Lung (tissue), 12 donors: ENCODE measurements around the gene GRM8. TPM values are rescaled to one million over a fixed set of nuclear protein-coding genes. Genes with fewer than 3 reads are reported as not detected.
"Not testable (repeated sequence)": the region's sequence is repeated elsewhere in the genome, so short reads cannot be mapped to it uniquely, and the experiment has no call there.

Source experiments
- ATAC-seq: fragments of 200-7000 bp; cut with Tn5 transposase; one replicate; pipeline ENCODE4 v1.9.1; 2020; ENCODE audit warnings: moderate number of reproducible peaks; ENCODE audit not compliant: insufficient read depth, low FRiP score
- DNase-seq, 3 donors: peaks; one replicate each; pipeline ENCODE4 v3.0.0-alpha.2; 2013 to 2017
- H3K27ac ChIP-seq, 2 donors: one replicate each; pipeline ENCODE4 v1.5.1; 2013; ENCODE audit warnings: mild to moderate bottlenecking in 2 of 2, moderate library complexity in 2 of 2, control low read depth in 1 of 2, inconsistent platforms in 1 of 2, low read depth in 1 of 2, low read length in 1 of 2
- H3K27me3 ChIP-seq, 3 donors: one replicate each; pipeline ENCODE4 v1.5.1; 2013; ENCODE audit warnings: low read length in 2 of 3; ENCODE audit not compliant: control insufficient read depth in 3 of 3, insufficient read depth in 3 of 3
- H3K36me3 ChIP-seq, 4 donors: one replicate each; pipeline ENCODE4 v1.5.1; 2013; ENCODE audit warnings: low read length in 4 of 4, mild to moderate bottlenecking in 1 of 4, moderate library complexity in 1 of 4; ENCODE audit not compliant: control insufficient read depth in 4 of 4, insufficient read depth in 4 of 4
- H3K4me1 ChIP-seq, 5 donors: one replicate each; pipeline ENCODE4 v1.5.1; 2013; ENCODE audit warnings: low read length in 5 of 5, mild to moderate bottlenecking in 2 of 5, moderate library complexity in 1 of 5; ENCODE audit not compliant: control insufficient read depth in 5 of 5, insufficient read depth in 5 of 5
- H3K4me3 ChIP-seq: one replicate; pipeline ENCODE4 v1.5.1; 2013; ENCODE audit warnings: mild to moderate bottlenecking, control low read depth, moderate library complexity
- H3K9ac ChIP-seq, 2 donors: one replicate each; pipeline ENCODE4 v1.5.1; 2013; ENCODE audit warnings: low read length in 2 of 2, control low read depth in 1 of 2; ENCODE audit not compliant: insufficient read depth in 1 of 2
- H3K9me3 ChIP-seq, 4 donors: one replicate each; pipeline ENCODE4 v1.5.1; 2013; ENCODE audit warnings: low read length in 3 of 4, mild to moderate bottlenecking in 1 of 4, moderate library complexity in 1 of 4; ENCODE audit not compliant: control insufficient read depth in 4 of 4, insufficient read depth in 3 of 4
- CTCF ChIP-seq: IDR thresholded peaks from 2 replicates; pipeline ENCODE4 v1.5.1; 2012; ENCODE audit warnings: mild to moderate bottlenecking; ENCODE audit errors: control extremely low read depth, extremely low read depth
- WGBS, 2 donors: extraction: QIAGEN DNeasy Blood & Tissue Kit; methylation state at CpG; one replicate each; pipeline ENCODE4 v1.1.7; 2013; 5-methylcytosine and 5-hydroxymethylcytosine counted together
- polyA plus RNA-seq, 2 donors: library from polyadenylated mRNA; stranded (reverse); fragments of 200-250 nt; gene quantifications; one replicate each; pipeline ENCODE4 v1.2.1, GENCODE V29; 2013
- total RNA-seq, 2 donors: library from RNA; depleted of rRNA in 1 of 2; stranded (reverse); fragments of >200 nt in 1 of 2; gene quantifications; one replicate each; pipeline ENCODE4 v1.2.1, GENCODE V29; 2014 to 2021
- donor health status: control.
- donor health status: control.
- donor health status: Bipolar disorder and iron deficiency.
- donor health status: healthy.
- donor health status: DM: yes; HTN: yes; CAD: no.

Gene GRM8
- total and polyA plus RNA-seq, 4 donors = 0.01 to 0.83 (median 0.24) TPM; not detected in 1

GRCh38 chr7:126930166-126930565, 322.6 kb downstream of the GRM8 start:
- 73 to 76% methylated on average over 2 of the region's 2 CpGs for WGBS, 2 donors

DNA sequence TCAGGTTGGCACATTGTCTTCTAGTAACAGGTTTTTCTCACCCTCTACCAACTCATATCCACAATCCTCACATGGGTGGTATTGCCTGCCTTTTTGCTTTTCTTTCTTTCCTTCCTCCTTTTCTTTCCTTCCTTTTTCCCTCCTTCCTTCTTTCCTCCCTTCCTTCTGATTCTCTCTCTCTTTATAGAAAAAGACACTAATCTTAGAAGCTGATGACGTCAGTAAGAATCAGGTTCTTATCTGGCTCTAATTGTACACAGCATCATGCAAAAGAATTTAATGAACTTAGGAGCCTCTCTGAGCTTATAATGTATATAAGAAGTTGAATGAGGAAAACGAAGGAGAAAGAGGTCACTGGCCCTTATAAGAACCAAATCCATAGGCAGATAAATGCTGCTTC, 328.3 kb downstream of the GRM8 start:
- WGBS, 2 donors = 63 to 66% methylated on average over 2 of the region's 2 CpGs
- H3K9ac ChIP-seq = no peak overlapping the region
- no peaks in the 10 kb centered on the region for H3K27me3 ChIP-seq
- H3K27ac ChIP-seq = no peak overlapping the region
- TF ChIP-seq CTCF = no peak
- no peaks in the 10 kb centered on the region for H3K9me3 ChIP-seq
- DNase-seq = no peak
- no peak overlapping the region for H3K4me3 ChIP-seq
- no peaks in the 10 kb centered on the region for H3K36me3 ChIP-seq
- no peaks in the 10 kb centered on the region for H3K4me1 ChIP-seq
- no peak for ATAC-seq

More at GRCh38 chr7:126930166-126930565, 322.6 kb downstream of the GRM8 start:
- DNase-seq (no peak), ATAC-seq (no peak)
- no peaks in the 10 kb centered on the region for H3K9me3 ChIP-seq
- H3K4me1 ChIP-seq = no peaks in the 10 kb centered on the region
- H3K4me3 ChIP-seq = no peak overlapping the region
- no peaks in the 10 kb centered on the region for H3K36me3 ChIP-seq
- H3K27ac ChIP-seq = no peak overlapping the region
- no peaks in the 10 kb centered on the region for H3K27me3 ChIP-seq
- H3K9ac ChIP-seq = no peak overlapping the region
- no peak for TF ChIP-seq CTCF

DNA sequence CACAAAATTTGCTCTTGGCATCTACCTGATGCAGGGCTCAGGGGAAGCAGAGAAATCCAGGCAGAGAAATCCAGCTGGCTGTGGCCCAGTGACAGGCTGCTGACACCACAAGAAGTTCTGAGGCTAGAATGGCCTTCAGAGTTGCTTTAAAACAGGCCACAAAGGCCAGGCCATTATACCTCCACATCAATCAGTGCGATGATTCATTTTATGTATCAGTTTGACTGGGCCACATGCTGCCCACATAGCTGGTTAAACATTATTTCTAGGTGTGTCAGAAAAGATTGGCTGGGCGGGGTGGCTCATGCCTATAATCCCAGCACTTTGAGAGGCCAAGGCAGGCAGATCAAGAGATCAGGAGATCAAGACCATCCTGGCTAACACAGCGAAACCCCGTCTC, 341.1 kb downstream of the GRM8 start:
- not testable (repeated sequence) for DNase-seq, ATAC-seq, H3K36me3 ChIP-seq, H3K27me3 ChIP-seq, H3K9me3 ChIP-seq, H3K27ac ChIP-seq, H3K4me1 ChIP-seq, H3K9ac ChIP-seq, H3K4me3 ChIP-seq
- 89 to 96% methylated on average over 4 of the region's 4 CpGs for WGBS, 2 donors

DNA sequence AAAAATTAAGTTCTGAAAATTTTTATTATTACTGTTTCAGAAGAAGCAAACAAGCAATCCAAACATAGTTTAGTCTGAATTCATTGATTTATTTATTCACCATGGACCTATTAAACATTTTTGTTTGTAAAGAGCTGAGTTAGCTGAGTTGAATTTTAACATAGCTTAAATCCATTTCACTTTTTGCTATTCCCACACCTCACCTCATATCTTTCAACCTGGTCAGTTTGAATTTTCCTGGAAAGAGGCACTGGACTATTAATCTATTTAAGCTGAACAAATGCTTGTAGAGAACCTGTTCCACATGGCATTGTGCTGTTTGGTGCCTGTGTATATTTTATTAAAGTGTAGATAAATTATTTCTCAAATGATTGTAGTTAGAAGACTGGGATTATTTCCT, 344.2 kb downstream of the GRM8 start:
- not testable (repeated sequence) for DNase-seq, H3K9ac ChIP-seq, H3K4me3 ChIP-seq, H3K27ac ChIP-seq, H3K4me1 ChIP-seq, ATAC-seq, H3K9me3 ChIP-seq, H3K36me3 ChIP-seq, H3K27me3 ChIP-seq

- DNase-seq, ATAC-seq, H3K27me3 ChIP-seq, H3K36me3 ChIP-seq, H3K27ac ChIP-seq, H3K4me1 ChIP-seq, H3K4me3 ChIP-seq, H3K9ac ChIP-seq, H3K9me3 ChIP-seq: not testable (repeated sequence)
- WGBS, 2 donors = 88 to 94% methylated on average over 6 of the region's 6 CpGs
Measured at GRCh38 chr7:126907657-126908056, 345.1 kb downstream of the GRM8 start.

DNA sequence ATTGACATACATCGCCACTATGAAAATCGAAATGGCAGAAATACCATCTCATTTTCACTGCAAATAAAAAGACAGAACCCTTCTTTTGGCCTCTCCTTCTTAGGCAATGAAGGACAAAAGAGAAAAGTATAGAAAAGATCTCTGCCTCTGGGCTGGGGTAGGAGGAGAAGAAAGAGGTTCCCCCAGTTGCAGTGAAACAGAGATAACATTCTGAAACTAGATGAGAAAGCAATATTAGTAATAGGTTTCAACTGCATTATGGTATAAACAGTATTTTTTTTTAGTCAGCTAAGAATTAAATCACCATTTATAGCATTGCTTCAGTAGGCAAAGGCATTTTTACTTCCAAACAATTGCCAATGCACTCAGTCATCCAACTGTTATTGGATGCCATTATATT, 347.5 kb downstream of the GRM8 start:
- H3K4me3 ChIP-seq, H3K27me3 ChIP-seq, ATAC-seq, H3K9me3 ChIP-seq, H3K36me3 ChIP-seq, DNase-seq, H3K4me1 ChIP-seq, H3K27ac ChIP-seq, H3K9ac ChIP-seq: not testable (repeated sequence)
- 84 to 87% methylated on average over 2 of the region's 2 CpGs for WGBS, 2 donors

GRCh38 chr7:126901041-126901765, 351.5 kb downstream of the GRM8 start:
- ATAC-seq, H3K27me3 ChIP-seq: not testable (repeated sequence)
- 46 to 64% methylated on average over 6 of the region's 6 CpGs for WGBS, 2 donors

More at GRCh38 chr7:126901041-126901765, 351.5 kb downstream of the GRM8 start:
- H3K9me3 ChIP-seq, H3K27ac ChIP-seq, H3K4me3 ChIP-seq, H3K9ac ChIP-seq, H3K36me3 ChIP-seq, H3K4me1 ChIP-seq: not testable (repeated sequence)
- DNase-seq = peak in 1 of 3 donors; percentile 2
